GM19035 (cell line): ENCODE measurements around the gene TTC8.
A peak's percentile ranks its signal among the peaks of the same experiment; 100 is the strongest.
"Not testable (repeated sequence)": the region's sequence is repeated elsewhere in the genome, so short reads cannot be mapped to it uniquely, and the experiment has no call there.

Source experiments
- ATAC-seq: cut with Tn5 transposase; IDR thresholded peaks from one replicate; pipeline ENCODE4 v1.9.1; 2021; ENCODE audit not compliant: unreplicated experiment

The TTC8 gene

DNA sequence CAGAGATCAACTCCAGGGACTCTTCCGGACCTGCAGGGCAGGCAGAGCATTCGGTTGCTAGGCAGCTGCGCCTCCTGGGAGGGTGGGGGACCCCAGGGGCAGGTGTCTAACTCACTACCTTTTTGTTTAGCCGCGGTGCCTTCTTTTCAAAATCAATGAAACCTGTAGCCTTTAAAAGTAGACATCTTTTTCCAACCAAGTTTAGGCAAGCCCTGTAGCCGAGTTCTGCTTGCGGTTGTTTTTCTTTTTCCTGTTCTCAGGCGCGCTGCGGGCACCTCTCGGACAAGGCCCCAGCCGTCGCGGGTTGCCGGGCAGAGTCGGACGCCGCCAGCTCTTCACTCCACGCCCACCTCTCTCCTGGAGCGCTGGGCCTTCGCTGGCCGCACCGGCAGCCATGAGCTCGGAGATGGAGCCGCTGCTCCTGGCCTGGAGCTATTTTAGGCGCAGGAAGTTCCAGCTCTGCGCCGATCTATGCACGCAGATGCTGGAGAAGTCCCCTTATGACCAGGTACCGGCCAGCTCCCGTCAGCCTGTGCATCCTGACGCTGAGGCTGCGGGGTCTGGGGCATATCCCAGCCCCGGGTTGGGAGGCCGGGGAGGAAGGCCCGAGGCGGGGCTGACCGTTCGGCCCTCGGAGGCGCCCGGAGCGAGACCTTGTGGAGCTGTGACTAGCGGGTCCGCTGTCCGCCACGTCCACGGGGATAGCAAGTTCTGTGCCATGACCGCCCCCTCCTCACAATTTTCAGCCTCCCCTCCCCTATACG, at the start of gene TTC8:
TSS of gene TTC8 (plus strand) at position 338 of the 764 bp plus-strand sequence. CDS start at position 395, 57 bp downstream.
- ATAC-seq = peak; percentile 99

DNA sequence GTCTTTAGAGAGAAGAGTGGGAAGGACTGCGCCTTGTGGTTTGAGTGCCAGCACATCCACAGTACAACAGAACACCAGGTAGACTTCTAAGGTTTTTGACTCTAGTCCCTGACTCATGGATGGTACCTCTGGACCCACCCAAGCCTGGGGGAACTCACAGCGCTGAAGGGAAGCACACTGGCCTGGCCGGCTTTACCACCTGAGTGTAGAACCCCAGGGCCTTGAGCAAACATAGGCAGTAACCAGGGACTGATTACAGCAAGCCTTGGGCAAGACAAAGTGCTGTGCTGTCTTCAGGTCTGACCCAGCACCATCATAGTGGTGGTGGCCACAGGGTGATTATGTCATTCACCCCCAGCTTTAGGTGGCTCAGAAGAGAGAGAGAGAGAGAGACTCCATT, 48.9 kb upstream of the TTC8 start:
- ATAC-seq = no peak

DNA sequence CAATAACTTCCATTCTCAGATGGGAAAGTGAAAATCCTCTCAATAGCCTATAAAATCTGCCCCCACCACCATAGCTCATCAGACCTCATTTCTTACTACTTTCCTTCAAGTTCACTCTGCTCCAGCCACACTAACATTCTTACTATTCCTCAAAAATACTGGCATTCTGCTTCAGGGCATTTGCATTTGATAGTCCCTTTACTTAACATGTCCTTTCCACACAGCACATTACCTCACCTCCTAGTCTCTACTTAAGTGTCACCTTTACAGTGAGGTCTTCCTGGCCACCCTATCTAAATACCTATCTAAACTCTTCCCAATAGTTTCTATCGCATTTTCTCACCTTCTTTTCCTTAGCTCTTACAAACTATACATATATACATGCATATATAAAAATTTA, 38.5 kb upstream of the TTC8 start:
- ATAC-seq = no peak

DNA sequence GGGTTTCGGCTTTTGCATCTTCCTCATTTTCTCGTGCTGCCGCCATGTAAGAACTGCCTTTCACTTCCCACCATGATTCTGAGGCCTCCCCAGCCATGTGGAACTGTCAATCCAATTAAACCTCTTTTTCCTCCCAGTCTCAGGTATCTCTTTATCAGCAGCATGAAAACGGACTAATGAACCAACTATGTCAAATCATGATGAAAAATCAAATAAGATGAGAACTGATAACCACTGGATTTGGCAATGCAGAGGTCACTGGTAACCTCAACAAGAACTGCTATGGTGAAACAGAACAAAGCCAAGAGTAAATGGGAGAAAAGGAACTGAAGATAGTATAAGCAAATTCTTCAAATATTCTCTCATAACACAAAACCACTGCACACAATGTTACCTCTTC, 37.7 kb upstream of the TTC8 start:
- ATAC-seq = no peak

DNA sequence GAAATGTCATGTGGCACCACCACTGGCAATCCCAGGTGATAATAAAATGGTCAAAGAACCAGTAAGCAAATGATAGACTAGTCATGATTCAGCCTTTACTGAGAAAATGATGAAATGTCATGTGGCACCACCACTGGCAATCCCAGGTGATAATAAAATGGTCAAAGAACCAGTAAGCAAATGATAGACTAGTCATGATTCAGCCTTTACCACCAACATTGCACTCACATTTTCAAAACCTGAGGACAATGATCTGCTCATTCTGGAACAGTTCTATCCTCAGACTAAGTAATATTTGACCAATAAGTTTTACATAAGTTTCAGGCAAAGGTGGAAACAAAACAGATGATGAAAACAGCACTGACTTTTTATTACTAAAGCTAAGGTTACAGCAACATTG, 34.9 kb upstream of the TTC8 start:
- not testable (repeated sequence) for ATAC-seq

DNA sequence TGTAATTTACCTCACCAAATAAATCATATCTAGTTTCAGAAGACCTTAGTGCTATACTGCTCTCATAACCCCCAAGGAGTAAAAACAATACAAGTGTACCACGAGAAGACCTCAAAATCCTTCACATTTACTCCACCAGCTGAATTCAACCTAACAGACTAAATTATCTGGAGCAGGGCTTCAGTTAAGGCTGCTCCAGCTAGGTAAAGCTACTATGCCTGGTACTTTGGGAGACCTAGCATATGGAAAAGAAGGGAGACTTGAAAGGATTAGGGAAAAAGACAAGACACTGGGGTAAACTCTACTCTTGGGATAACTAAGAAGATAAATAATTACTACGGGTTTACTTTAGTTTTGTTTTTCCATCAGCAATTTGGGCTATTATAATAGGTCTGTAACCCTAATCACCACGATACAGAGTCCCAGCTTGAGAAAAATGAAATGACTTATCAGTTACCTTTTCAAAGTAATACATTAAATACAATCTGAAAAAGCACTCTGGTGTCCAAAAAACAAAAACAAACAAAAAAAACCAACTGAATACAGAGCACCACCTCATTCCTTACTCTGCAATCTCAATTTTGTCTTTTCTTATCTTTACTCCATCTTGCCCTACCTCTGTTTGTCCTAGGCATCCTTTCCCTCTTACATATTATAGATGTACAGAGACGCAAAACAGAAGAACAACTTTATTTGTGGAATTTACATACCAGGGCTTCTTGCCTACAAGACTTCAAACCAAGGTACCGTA, 33.8 kb upstream of the TTC8 start:
- no peak for ATAC-seq

DNA sequence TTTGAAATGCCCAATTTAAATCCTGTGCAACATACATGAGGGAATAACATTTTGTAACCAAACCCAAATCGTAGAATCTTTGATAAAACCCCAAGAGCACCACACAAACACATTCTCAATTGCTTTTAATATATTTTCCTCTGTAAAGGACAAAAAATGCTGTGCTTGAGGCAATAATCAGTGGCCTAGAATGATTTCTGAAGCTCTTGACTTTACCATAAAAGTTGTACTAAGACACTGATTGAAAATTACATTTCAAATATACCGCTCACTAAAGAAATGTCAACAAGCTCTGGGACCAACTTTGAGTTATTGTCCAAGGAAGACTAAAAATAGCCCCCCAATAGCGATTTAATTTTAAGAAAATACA, 33.2 kb upstream of the TTC8 start:
- ATAC-seq = no peak

DNA sequence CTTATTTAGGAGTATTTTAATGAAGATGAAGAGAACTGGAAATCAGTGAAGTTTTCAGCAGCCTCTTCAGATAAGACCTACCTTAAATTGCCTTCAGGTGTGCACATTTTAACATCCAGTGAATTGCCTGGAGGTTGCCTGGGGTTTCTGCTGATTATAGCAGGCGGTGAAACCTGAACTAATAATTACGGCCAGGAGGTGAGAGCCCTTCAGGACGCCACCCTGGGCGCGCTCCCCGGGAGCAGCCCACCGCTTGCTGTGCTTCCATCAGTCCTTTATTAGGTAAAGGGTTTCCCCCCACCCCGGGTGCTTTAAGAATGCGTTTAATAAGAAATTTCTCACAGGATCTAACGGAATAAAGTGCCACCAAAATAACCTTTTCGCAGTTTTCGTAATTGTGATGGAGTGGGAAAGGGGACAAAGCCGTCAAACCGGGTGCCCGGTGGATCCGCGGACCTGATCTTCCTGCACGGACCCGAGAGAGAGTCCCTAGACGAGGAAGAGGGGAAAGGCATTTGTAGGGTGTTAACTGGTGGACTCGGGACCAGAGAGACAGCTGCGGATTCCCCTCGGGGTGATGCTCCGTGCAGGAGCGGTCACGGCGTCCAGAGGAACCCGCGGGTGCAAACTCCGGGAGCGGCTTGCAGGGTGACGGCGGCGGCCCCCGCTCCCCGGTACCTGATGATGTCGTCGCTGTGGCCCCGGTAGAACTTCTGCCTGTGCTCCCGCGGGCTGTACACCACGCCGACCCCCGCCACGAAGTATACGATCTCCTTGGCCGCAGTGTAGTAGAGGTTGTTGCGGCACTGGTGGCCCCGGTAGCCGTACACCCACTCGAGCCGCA, 32.6 kb upstream of the TTC8 start:
- ATAC-seq = peak; percentile 15

DNA sequence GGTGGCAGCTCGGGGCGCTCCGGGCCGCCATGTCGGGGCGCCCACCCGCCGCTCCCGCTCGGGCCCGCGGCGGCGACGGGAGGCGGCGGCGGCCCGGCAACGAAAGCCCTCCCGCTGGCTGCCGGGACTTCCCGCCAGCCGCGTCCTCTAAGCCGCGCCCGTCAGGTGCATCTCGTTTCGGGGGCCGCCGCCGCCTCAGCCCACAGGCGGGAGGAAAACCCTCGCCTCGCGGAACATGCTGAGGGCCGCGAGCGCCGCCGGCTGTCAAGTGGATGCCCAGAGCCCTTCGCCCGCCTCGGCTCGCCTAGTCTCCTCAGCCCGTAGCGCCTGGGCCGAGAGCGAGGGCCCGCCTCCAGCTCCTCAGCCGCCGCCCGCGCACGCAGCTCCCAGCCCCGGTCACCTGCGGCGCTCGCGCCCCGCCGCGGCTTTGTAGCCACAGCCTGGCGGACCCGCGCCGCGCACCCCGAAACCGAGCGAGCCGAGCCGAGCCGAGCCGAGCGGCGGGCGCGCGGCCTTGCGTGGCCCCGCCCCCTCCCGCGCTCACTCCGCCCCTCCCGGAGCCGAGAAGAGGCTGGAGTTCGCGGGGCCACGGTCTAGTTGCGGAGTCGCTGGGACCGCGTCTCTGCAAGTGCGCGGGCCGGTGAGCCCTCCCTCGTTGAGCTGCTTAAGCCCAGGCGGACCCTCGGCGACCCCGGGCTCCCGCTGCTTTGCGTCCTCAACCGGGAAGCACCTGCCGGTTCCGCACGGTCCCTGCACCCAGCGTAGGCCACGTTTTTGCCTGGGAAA, 31.8 kb upstream of the TTC8 start, which contains the start of gene EML5:
TSS of gene EML5 (minus strand) at position 481 of the 786 bp plus-strand sequence. CDS start at position 31, 450 bp downstream.
- ATAC-seq = peak; percentile 89

DNA sequence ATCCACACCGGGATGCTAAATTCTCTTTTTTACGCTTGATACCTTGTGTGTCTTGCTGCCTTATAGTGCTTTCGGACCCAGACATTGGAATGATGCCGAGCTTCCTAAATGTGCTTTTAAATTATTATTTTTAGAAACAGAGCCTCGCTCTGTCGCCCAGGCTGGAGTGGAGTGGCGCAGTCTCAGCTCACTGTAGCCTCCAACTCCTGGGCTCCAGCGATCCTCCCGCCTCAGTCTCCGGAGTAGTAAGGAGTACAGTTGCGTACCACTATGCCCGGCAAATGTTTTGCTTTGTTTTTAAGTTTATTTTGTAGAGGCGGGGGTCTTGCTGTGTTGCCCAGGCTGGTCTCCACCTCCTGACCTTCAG, 31.2 kb upstream of the TTC8 start:
- no peak for ATAC-seq

DNA sequence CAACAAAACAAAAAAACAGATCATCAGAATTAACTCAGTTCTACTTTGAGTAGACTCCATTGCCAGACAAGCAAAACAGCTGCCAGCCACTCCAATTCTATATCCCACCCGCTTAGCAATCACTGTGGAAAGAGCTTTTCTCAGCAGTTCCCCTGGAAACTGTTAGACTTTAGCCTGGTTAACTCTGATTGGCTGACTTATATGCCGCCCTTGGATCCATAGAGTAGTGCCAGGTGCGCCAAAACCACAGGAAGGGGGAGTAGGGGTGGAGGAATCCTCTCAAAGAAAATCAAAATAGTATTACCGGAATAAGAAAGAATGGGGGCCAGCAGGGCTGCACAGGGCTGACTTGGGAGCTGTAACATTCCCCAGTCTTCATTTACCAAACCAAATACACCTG, 26.3 kb upstream of the TTC8 start:
- ATAC-seq = no peak

DNA sequence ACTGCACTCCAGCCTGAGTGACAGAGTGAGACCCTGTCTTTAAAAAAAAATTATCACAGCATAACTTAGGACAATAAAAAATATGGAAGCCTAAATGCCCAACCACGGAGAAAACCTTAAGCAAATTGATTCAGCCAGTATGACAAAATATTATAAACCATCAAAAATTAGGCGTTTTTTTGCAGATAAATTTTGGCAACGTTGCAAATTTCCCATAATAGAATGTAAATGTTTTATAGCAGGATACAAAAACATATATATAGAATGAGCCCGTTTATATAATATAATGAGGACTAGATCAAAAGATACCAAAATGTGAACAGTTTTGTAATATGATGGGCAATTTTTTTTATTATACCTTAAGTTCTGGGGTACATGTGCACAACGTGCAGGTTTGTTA, 24.9 kb upstream of the TTC8 start:
- no peak for ATAC-seq

DNA sequence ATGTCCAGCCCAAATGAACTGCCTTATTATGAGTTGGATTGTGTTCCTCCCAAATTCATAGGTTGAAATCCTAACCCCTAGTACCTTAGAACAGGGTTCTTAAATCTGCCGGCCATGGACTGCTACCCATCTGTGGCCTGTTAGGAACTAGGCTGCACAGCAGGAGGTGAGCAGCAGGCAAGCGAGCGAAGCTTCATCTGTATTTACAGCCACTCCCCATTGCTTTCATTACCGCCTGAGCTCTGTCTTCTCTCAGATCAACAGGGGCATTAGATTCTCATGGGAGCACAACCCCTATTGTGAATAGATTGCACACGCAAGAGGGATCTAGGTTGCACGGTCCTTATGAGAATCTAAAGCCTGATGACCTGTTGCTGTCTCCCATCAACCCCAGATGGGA, 21.9 kb upstream of the TTC8 start:
- ATAC-seq = no peak

DNA sequence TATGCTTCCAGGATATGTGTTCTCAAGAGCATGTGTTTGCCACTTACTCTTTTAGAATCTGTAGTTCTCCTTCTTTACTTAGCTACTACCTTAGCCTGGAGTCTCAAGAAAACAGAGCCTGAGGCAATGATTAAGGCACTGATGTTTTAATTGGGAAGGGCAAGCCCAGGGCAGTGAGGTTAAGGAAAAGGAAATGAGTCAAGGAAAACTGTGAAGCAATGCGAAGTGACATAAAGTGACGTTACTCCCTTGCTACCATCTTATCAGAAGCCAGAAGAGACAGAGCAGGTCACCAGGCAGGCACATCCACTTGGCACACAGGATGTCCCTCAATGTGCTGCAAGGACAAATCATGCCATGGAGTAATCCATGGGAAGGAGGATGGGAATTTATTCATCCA, 20.4 kb upstream of the TTC8 start:
- no peak for ATAC-seq

DNA sequence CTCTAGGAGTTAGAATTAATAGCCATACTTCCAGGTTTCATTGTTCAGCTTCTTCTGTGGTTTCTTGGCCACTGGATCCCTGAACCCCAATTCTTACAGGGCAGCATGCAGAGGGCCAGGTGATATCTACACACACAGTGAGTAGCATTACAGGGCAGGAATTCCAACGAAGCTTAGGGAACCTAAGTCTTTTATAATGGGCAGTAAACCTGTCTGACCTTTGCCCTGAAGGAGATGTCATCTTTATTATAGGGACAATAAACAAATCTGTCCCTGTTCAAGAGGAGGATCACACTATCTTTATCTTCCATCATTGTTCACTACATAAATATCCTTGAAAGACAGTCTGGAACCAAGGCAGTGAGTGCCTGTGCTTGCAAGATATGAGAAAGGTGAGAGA, 20.0 kb upstream of the TTC8 start:
- no peak for ATAC-seq

DNA sequence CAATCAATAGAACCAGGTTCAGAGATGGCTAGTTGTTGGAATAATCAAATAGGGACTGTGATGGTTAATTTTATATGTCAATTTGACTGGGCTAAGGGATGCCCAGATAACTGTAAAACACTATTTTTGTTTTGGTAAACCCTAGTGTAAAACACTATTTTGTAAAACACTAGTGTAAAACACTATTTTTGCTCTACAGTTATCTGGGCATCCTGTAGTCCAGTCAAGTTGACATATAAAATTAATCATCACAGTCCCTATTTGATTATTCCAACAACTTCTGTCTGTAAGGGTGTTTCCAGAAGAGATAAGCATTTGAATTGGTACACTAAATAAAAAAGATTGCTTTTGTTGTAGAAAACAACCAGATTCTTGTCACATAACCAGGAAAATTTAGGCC, 16.1 kb upstream of the TTC8 start:
- no peak for ATAC-seq

DNA sequence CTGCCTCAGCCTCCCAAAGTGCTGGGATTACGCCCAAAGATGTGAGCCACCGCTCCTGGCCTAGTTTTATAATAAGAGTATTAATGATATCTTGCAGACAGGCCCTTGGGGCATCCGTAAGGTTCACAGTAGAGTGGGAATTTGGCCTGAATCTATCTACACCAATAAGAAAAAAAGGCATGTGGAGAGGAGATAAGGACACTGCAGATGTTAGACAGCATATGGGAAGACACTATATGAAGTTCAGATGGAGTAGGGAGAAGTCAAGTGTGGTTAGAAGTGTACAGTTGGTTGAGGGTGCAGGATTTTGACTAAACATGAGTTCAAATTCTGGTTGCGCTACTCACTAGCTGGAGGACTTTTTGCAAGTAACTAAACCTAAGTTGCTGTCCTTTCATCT, 8.5 kb upstream of the TTC8 start:
- no peak for ATAC-seq

DNA sequence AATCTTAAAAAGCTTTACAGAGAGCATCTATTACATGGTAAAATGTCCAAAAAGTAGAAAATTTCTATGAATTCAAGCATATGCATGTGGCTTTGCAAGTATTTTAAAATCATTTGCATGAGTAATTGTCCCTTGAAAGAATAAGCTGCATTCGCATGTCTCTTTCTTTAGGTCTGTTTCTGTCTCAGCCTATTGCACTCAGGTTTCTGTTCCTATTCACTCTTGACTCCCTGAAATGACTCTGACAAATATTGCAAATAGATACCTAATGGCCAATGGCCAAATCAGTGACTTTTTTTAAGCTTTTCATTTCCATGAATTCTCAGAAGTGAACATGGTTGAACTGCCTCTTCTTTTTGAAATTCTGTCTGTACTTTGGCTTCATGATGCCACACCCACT, 6.4 kb upstream of the TTC8 start:
- ATAC-seq = no peak

DNA sequence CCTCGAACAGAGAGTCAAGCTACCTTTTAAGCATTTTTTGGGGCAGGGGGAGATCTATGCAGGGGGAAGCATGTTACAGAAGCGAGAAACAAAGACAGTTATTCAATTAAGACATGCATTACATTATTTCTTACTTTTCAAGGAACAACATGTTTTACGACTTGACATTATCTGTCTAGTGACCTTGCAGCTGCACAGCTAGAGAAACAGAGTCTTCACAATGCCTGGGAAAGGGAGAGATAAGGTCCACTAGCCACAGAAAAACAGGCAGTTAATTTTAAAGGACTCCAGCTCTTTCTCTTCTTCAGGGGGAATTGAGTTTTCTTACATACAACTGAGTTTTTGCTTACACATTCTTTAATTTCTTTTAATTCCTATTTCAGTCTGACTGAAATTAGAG, 4.8 kb upstream of the TTC8 start:
- not testable (repeated sequence) for ATAC-seq

DNA sequence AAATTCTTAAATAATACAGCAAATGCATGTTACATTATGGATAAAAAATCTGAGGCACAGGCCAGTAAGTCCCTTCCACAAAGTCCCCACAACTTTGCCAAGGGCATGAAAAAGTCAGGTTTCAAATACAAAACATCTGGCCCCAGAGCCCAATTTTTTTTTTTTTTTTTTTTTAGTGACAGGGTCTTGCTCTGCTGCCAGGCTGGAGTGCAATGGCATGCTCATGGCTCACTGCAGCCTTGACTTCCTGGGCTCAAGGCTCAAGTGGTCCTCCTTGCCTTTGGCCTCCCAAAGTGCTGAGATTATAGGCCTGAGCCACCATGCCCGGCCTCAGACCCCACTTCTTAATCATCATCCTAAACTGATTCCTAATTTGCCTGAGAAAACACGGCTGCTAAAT, 3.1 kb upstream of the TTC8 start:
- no peak for ATAC-seq

DNA sequence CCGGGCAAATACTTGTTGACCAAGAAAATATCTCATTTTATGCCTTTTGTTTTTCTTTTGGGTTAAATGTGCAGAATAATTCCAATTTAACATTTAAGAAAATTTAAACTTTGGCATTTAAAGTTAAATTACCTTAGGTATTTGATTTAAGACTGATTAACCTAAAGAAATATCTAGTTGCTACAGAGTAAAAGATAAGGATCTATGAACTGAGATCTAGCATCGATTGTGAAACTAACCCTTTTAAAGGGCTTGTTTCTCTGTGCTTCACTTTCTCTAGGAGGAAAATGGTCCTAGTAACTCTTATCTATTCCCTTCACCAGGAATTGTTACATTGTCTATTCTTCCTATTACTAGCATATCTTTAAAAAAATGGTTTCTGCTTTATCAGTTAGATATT, 2.6 kb upstream of the TTC8 start:
- ATAC-seq = no peak
